Right lobe of liver (tissue), 6 donors: Measurements from ENCODE around the gene CBX7. TPM values are rescaled to one million over a fixed set of nuclear protein-coding genes. Genes with fewer than 3 reads are reported as not detected.

ENCODE experiments used
- ATAC-seq, 4 donors: fragments of 200-7000 bp; cut with Tn5 transposase; one replicate each; pipeline ENCODE4 v1.9.1; 2020; ENCODE audit warnings: mild to moderate bottlenecking in 4 of 4, moderate library complexity in 4 of 4
- DNase-seq, 3 donors: peaks; one replicate each; pipeline ENCODE4 v3.0.0-alpha.2; 2020
- H3K27ac ChIP-seq, 3 donors: fragments of 200-600 bp; one replicate each; pipeline ENCODE4 v1.8.0; 2022
- H3K27me3 ChIP-seq, 2 donors: fragments of 200-600 bp; one replicate each; pipeline ENCODE4 v1.8.0; 2022
- H3K36me3 ChIP-seq, 4 donors: fragments of 200-600 bp; sonication (generic) in 1 of 4; one replicate each; pipeline versions ENCODE4 v1.5.1 to v1.8.0; 2017 to 2022; ENCODE audit warnings: control low read depth in 1 of 4
- H3K4me1 ChIP-seq, 4 donors: fragments of 200-600 bp; sonication (generic) in 1 of 4; one replicate each; pipeline versions ENCODE4 v1.5.1 to v1.8.0; 2017 to 2022; ENCODE audit warnings: control low read depth in 1 of 4
- H3K4me3 ChIP-seq, 3 donors: fragments of 200-600 bp; one replicate each; pipeline ENCODE4 v1.8.0; 2022
- H3K9me3 ChIP-seq, 4 donors: fragments of 200-600 bp; sonication (generic) in 1 of 4; one replicate each; pipeline versions ENCODE4 v1.5.1 to v1.8.0; 2017 to 2022; ENCODE audit warnings: control low read depth in 1 of 4
- POLR2A ChIP-seq: fragments of 450-650 bp; IDR thresholded peaks from one replicate; pipeline ENCODE4 v1.6.1; 2017; ENCODE audit warnings: antibody characterized with exemption, mild to moderate bottlenecking
- WGBS: methylation state at CpG from one replicate; pipeline ENCODE4 v1.1.6; 2018; ENCODE audit warnings: low coverage, low lambda C conversion rate; ENCODE audit not compliant: insufficient coverage; ENCODE audit errors: missing lambda C conversion rate; 5-methylcytosine and 5-hydroxymethylcytosine counted together
- intact Hi-C, 2 donors: fragments of 100-400 bp; cut with DNase I; formaldehyde crosslinking; loops; one replicate each; pipeline versions ENCODE4 v1.11.2 to v1.14.1; 2022
- small RNA-seq, 2 experiments: library from RNA; depleted of rRNA; stranded (forward); fragments of <200 nt; gene quantifications; one replicate each; pipeline ENCODE3, GENCODE V24; 2016
- total RNA-seq, 6 experiments: library from RNA; depleted of rRNA in 2 of 6; stranded (reverse); fragments of >200 nt in 2 of 6; fragmentation: NEBNext Ultra II Directional in 3 of 6; extraction: Animal tissue kit (Norgen Biotek cat#: 25700) in 3 of 6; gene quantifications; one replicate each; pipeline versions ENCODE4 v1.1.0 to v1.2.4, GENCODE V29; 2016 to 2023
- TF ChIP-seq, protein P1 (sequence below), 4 donors: fragments of 200-600 bp in 3 of 4; fragments of 450-650 bp in 1 of 4; IDR thresholded peaks; one replicate each; pipeline versions ENCODE4 v1.5.1 to v1.8.0; 2016 to 2022; ENCODE audit warnings: antibody characterized with exemption in 4 of 4, mild to moderate bottlenecking in 2 of 4
- donor health status: DM: no; HTN: yes; CAD: no.
- donor health status: DM: no; HTN: no; CAD: no.
- donor health status: DM: no; HTN: no; CAD: no.
- donor health status: DM: no; HTN: yes; CAD: no.
- donor health status: DM: no; HTN: yes; CAD: no.

The CBX7 gene
- total RNA-seq, 6 experiments from 2014 or later = 8.0 to 14.5 (median 12.9) TPM

DNA sequence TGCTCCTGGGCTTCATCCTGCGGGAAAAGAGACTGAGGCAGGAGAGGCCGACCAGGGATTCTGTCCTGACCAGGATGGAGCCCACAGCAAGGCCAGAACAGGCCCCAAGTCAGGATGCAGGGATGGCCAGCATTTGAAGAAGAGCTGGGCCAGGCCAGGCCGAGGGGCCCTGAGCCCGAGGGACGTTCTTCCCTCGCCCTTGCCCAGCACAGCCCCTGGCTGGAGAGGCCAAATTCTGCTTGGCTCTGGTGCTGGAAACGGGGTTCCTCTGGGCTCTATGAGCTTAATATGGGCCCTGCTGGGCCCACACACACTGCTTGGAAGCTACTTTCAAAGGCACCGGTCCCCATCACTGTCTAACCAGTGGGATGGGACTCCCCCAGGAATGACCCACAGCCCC, 67.8 kb downstream of the CBX7 start:
- intact Hi-C loops = no loop called here
- no peak for DNase-seq
- Histone ChIP-seq H3K4me1 (no peaks in the 10 kb centered on the region), H3K9me3 (no peaks in the 10 kb centered on the region), H3K4me3 (no peak overlapping the region), H3K27me3 (no peaks in the 10 kb centered on the region), H3K27ac (no peak overlapping the region), H3K36me3 (no peaks in the 10 kb centered on the region)
- no peak for ATAC-seq
- no peak for TF ChIP-seq POLR2A
- TF ChIP-seq, protein P1, sequence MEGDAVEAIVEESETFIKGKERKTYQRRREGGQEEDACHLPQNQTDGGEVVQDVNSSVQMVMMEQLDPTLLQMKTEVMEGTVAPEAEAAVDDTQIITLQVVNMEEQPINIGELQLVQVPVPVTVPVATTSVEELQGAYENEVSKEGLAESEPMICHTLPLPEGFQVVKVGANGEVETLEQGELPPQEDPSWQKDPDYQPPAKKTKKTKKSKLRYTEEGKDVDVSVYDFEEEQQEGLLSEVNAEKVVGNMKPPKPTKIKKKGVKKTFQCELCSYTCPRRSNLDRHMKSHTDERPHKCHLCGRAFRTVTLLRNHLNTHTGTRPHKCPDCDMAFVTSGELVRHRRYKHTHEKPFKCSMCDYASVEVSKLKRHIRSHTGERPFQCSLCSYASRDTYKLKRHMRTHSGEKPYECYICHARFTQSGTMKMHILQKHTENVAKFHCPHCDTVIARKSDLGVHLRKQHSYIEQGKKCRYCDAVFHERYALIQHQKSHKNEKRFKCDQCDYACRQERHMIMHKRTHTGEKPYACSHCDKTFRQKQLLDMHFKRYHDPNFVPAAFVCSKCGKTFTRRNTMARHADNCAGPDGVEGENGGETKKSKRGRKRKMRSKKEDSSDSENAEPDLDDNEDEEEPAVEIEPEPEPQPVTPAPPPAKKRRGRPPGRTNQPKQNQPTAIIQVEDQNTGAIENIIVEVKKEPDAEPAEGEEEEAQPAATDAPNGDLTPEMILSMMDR (IDR thresholded peaks at IDR 0.05) = no peak
- 100% methylated on average over 1 of the region's 8 CpGs for WGBS

GRCh38 chr22:39083212-39084165, 69.0 kb downstream of the CBX7 start:
- TF ChIP-seq, protein P1 (IDR thresholded peaks at IDR 0.05) = no peak
- no peak for TF ChIP-seq POLR2A
- DNase-seq (no peak), ATAC-seq (no peak)
- Histone ChIP-seq H3K4me3 (no peak overlapping the region), H3K27me3 (no peaks in the 10 kb centered on the region), H3K36me3 (no peaks in the 10 kb centered on the region), H3K4me1 (no peaks in the 10 kb centered on the region), H3K9me3 (no peaks in the 10 kb centered on the region), H3K27ac (no peak overlapping the region)
- intact Hi-C loops = no loop called here
- 66% methylated on average over 2 of the region's 14 CpGs for WGBS

GRCh38 chr22:39081598-39081997, 70.9 kb downstream of the CBX7 start:
- no peaks in the 10 kb centered on the region for H3K36me3 ChIP-seq
- DNase-seq = no peak
- no peaks in the 10 kb centered on the region for H3K27me3 ChIP-seq
- TF ChIP-seq POLR2A = no peak
- TF ChIP-seq, protein P1 (IDR thresholded peaks at IDR 0.05) = no peak
- H3K4me3 ChIP-seq = no peak overlapping the region
- no peaks in the 10 kb centered on the region for H3K4me1 ChIP-seq
- H3K27ac ChIP-seq = no peak overlapping the region
- intact Hi-C loops = no loop called here
- no peaks in the 10 kb centered on the region for H3K9me3 ChIP-seq
- no peak for ATAC-seq
- WGBS = 86% methylated on average over 8 of the region's 8 CpGs

DNA sequence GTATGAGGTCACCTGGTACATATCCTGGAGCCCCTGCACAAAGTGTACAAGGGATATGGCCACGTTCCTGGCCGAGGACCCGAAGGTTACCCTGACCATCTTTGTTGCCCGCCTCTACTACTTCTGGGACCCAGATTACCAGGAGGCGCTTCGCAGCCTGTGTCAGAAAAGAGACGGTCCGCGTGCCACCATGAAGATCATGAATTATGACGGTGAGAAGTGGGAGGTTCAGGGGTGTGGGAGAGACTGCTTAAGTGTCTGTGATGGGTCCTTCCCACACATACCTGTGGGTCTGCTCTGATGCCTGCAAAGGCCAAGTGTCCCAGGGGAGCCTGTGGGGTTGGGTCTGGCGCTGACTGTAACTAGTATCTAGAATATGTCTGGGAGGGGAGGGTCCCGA, 71.5 kb downstream of the CBX7 start:
- TF ChIP-seq POLR2A = no peak
- TF ChIP-seq, protein P1 (IDR thresholded peaks at IDR 0.05) = no peak
- Histone ChIP-seq H3K9me3 (no peaks in the 10 kb centered on the region), H3K4me1 (no peaks in the 10 kb centered on the region), H3K27me3 (no peaks in the 10 kb centered on the region), H3K27ac (no peak overlapping the region), H3K4me3 (no peak overlapping the region), H3K36me3 (no peaks in the 10 kb centered on the region)
- ATAC-seq = no peak
- 97% methylated on average over 6 of the region's 12 CpGs for WGBS
- intact Hi-C loops = no loop called here
- DNase-seq = no peak

Small RNA genes within 50 kb of the gene (small RNA-seq; reads per million reads assigned to genes)
- 0 reads per million in 2 experiments for gene COX5BP7

Other genes starting within 250 kb of the CBX7 start
- gene APOBEC3A, start 195.1 kb downstream of the CBX7 start, total RNA-seq = 1 to 10 TPM in 3 of 6 experiments, under 1 TPM in 3; 0.73 to 2.8 (median 1.1) TPM
- 1 to 10 TPM in 4 of 6 experiments, under 1 TPM in 2; 0.61 to 1.6 (median 1.1) TPM for gene APOBEC3B, start 170.3 kb downstream of the CBX7 start, total RNA-seq
- 1 to 10 TPM; 1.0 to 3.8 (median 2.1) TPM for gene APOBEC3C, start 138.4 kb downstream of the CBX7 start, total RNA-seq
- gene APOBEC3D, start 131.6 kb downstream of the CBX7 start, total RNA-seq = 1 to 10 TPM in 1 of 6 experiments, under 1 TPM in 5; 0.35 to 1.0 (median 0.61) TPM
- gene APOBEC3F, start 111.8 kb downstream of the CBX7 start, total RNA-seq = 1 to 10 TPM; 2.0 to 6.6 (median 4.5) TPM
- 1 to 10 TPM in 5 of 6 experiments, under 1 TPM in 1; 0.42 to 3.0 (median 2.0) TPM for gene APOBEC3G, start 75.4 kb downstream of the CBX7 start, total RNA-seq
- under 1 TPM in 1 of 6 experiments, not detected in 5; 0.31 TPM for gene APOBEC3H, start 55.4 kb downstream of the CBX7 start, total RNA-seq
- gene PDGFB, start 92.3 kb upstream of the CBX7 start, total RNA-seq = 10 to 100 TPM in 1 of 6 experiments, 1 to 10 TPM in 4, under 1 TPM in 1; 0.90 to 10.2 (median 3.3) TPM
- 100 to 1,000 TPM; 648 to 905 (median 743) TPM for gene RPL3, start 166.9 kb upstream of the CBX7 start, total RNA-seq
- gene SYNGR1, start 197.3 kb upstream of the CBX7 start, total RNA-seq = 1 to 10 TPM in 5 of 6 experiments, under 1 TPM in 1; 0.74 to 3.2 (median 2.2) TPM
- gene TAB1, start 247.1 kb upstream of the CBX7 start, total RNA-seq = 10 to 100 TPM in 4 of 6 experiments, 1 to 10 TPM in 2; 8.9 to 17.0 (median 11.1) TPM